H1 (cell line): ENCODE measurements around the gene FANCM. TPM values are rescaled to one million over a fixed set of nuclear protein-coding genes. Genes with fewer than 3 reads are reported as not detected.

Source experiments
- CTCF ChIA-PET: fragments of 300-600 bp; sonication (Branson Sonifier 250); formaldehyde crosslinking; loops from one replicate; lab custom pipeline; 2021; ENCODE audit not compliant: partially characterized antibody; lab: Charles Lee
- POLR2A ChIA-PET: fragments of 300-600 bp; sonication (Branson Sonifier 250); formaldehyde crosslinking; loops from one replicate; lab custom pipeline; 2021; ENCODE audit warnings: inconsistent platforms; ENCODE audit not compliant: partially characterized antibody; lab: Charles Lee
- DNase-seq, 2 experiments: peaks; one replicate each; pipeline versions ENCODE4 v3.0.0 to v3.0.0-alpha.2; 2010 to 2022; ENCODE audit warnings: low spot score in 2 of 2, low read depth in 1 of 2, mixed read lengths in 1 of 2
- FAIRE-seq: peaks from 2 replicates; lab custom pipeline; 2011; peaks lifted over from hg19 to GRCh38; lab: Jason Lieb, UNC
- H2AFZ ChIP-seq: 2 replicates; pipeline ENCODE4 v1.8.1; 2012; ENCODE audit warnings: low read length, inconsistent platforms
- H2AK5ac ChIP-seq: 2 replicates; pipeline ENCODE4 v1.6.1; 2013; ENCODE audit warnings: low read depth, low read length
- H2BK120ac ChIP-seq: replicated peaks from 2 replicates; pipeline ENCODE3; 2013; ENCODE audit warnings: low read depth, low read length, inconsistent platforms
- H2BK12ac ChIP-seq: 2 replicates; pipeline ENCODE4 v1.6.1; 2013; ENCODE audit warnings: low read depth, low read length
- H2BK15ac ChIP-seq: 2 replicates; pipeline ENCODE4 v1.6.1; 2013; ENCODE audit warnings: low read length
- H2BK20ac ChIP-seq: 2 replicates; pipeline ENCODE4 v1.6.1; 2013; ENCODE audit warnings: low read length
- H2BK5ac ChIP-seq: 2 replicates; pipeline ENCODE4 v1.6.1; 2013; ENCODE audit warnings: low read depth, low read length
- H3K14ac ChIP-seq: 2 replicates; pipeline ENCODE4 v1.6.1; 2013; ENCODE audit warnings: inconsistent platforms; ENCODE audit not compliant: insufficient read length
- H3K18ac ChIP-seq: 2 replicates; pipeline ENCODE4 v1.6.1; 2013; ENCODE audit warnings: low read length; ENCODE audit errors: extremely low read depth
- H3K23ac ChIP-seq: 2 replicates; pipeline ENCODE4 v1.6.1; 2013; ENCODE audit warnings: inconsistent platforms; ENCODE audit not compliant: insufficient read length
- H3K23me2 ChIP-seq: 2 replicates; pipeline ENCODE4 v1.6.1; 2013; ENCODE audit warnings: low read depth, low read length
- H3K27ac ChIP-seq: 2 replicates; pipeline ENCODE4 v1.6.1; 2011; ENCODE audit warnings: low read depth, low read length, inconsistent platforms
- H3K27me3 ChIP-seq, 4 experiments: replicated peaks in 1 of 4; 1 replicate in 1 of 4; 2 replicates in 3 of 4; pipeline versions ENCODE4 v1.6.1 to v1.8.1; 2011 to 2013; ENCODE audit warnings: low read length in 3 of 4, mild to moderate bottlenecking in 3 of 4, inconsistent platforms in 2 of 4, mixed read lengths in 2 of 4, moderate library complexity in 1 of 4; ENCODE audit not compliant: control insufficient read depth in 3 of 4, insufficient read depth in 3 of 4; ENCODE audit errors: extremely low read depth in 1 of 4
- H3K36me3 ChIP-seq, 4 experiments: 2 replicates each; pipeline versions ENCODE4 v1.6.1 to v1.8.1; 2011 to 2013; ENCODE audit warnings: mild to moderate bottlenecking in 4 of 4, low read length in 3 of 4, moderate library complexity in 2 of 4, control low read depth in 1 of 4, inconsistent platforms in 1 of 4; ENCODE audit not compliant: insufficient read depth in 4 of 4, control insufficient read depth in 2 of 4
- H3K4ac ChIP-seq: replicated peaks from 2 replicates; pipeline ENCODE3; 2013; ENCODE audit warnings: low read length, low read depth, mixed read lengths, inconsistent platforms; ENCODE audit not compliant: insufficient read length
- H3K4me1 ChIP-seq, 4 experiments: replicated peaks in 1 of 4; 1 replicate in 1 of 4; 2 replicates in 3 of 4; pipeline versions ENCODE4 v1.6.1 to v1.8.1; 2011 to 2013; ENCODE audit warnings: low read length in 3 of 4, inconsistent platforms in 2 of 4, mixed read lengths in 1 of 4; ENCODE audit not compliant: insufficient read depth in 4 of 4, control insufficient read depth in 3 of 4
- H3K4me2 ChIP-seq, 2 experiments: 2 replicates each; pipeline versions ENCODE4 v1.6.1 to v1.8.1; 2011 to 2013; ENCODE audit warnings: low read depth in 2 of 2, low read length in 2 of 2, control low read depth in 1 of 2, inconsistent platforms in 1 of 2, mild to moderate bottlenecking in 1 of 2; ENCODE audit not compliant: insufficient read depth in 1 of 2
- H3K4me3 ChIP-seq, 4 experiments: fragments of 200-600, 300-600 bp in 1 of 4; sonication (generic), shearing (Covaris generic), sonication (Bioruptor Twin) in 1 of 4; 2 replicates each; pipeline versions ENCODE4 v1.5.1 to v1.8.1; 2011 to 2016; ENCODE audit warnings: low read length in 4 of 4, low read depth in 3 of 4, control low read depth in 2 of 4, inconsistent platforms in 2 of 4, mild to moderate bottlenecking in 2 of 4, mixed read lengths in 1 of 4, moderate library complexity in 1 of 4; ENCODE audit not compliant: insufficient read depth in 2 of 4; ENCODE audit errors: extremely low read depth in 1 of 4
- H3K56ac ChIP-seq: replicated peaks from 2 replicates; pipeline ENCODE3; 2013; ENCODE audit warnings: low read depth, mild to moderate bottlenecking, mixed read lengths, low read length, inconsistent platforms; ENCODE audit not compliant: insufficient read length
- H3K79me1 ChIP-seq: 2 replicates; pipeline ENCODE4 v1.6.1; 2013; ENCODE audit warnings: low read depth, low read length, control low read depth
- H3K79me2 ChIP-seq, 2 experiments: 2 replicates each; pipeline versions ENCODE4 v1.6.1 to v1.8.1; 2012 to 2013; ENCODE audit warnings: low read length in 2 of 2, mild to moderate bottlenecking in 2 of 2, inconsistent platforms in 1 of 2; ENCODE audit not compliant: insufficient read depth in 2 of 2, control insufficient read depth in 1 of 2
- H3K9ac ChIP-seq, 4 experiments: replicated peaks in 1 of 4; 1 replicate in 1 of 4; 2 replicates in 3 of 4; pipeline versions ENCODE4 v1.6.1 to v1.8.1; 2011 to 2013; ENCODE audit warnings: low read depth in 3 of 4, low read length in 3 of 4, control low read depth in 2 of 4, mild to moderate bottlenecking in 2 of 4, moderate library complexity in 2 of 4, inconsistent platforms in 1 of 4; ENCODE audit errors: extremely low read depth in 1 of 4
- H3K9me3 ChIP-seq, 2 experiments: 2 replicates each; pipeline versions ENCODE4 v1.6.1 to v1.8.1; 2012 to 2013; ENCODE audit warnings: mild to moderate bottlenecking in 2 of 2, moderate library complexity in 2 of 2, control low read depth in 1 of 2, inconsistent platforms in 1 of 2, low read depth in 1 of 2, low read length in 1 of 2, mixed read lengths in 1 of 2; ENCODE audit not compliant: insufficient read depth in 2 of 2
- H4K20me1 ChIP-seq, 2 experiments: replicated peaks in 1 of 2; 2 replicates each; pipeline versions ENCODE3 to v1.8.1; 2011 to 2013; ENCODE audit warnings: inconsistent platforms in 2 of 2, low read length in 2 of 2, mild to moderate bottlenecking in 1 of 2; ENCODE audit not compliant: insufficient read depth in 2 of 2, control insufficient read depth in 1 of 2
- H4K5ac ChIP-seq: 2 replicates; pipeline ENCODE4 v1.6.1; 2013; ENCODE audit warnings: low read length, low read depth, mixed read lengths, inconsistent platforms; ENCODE audit not compliant: insufficient read length
- H4K8ac ChIP-seq: 2 replicates; pipeline ENCODE4 v1.8.0; 2013; ENCODE audit warnings: mild to moderate bottlenecking, moderate library complexity, low read length, inconsistent platforms; ENCODE audit not compliant: insufficient read depth; ENCODE audit errors: extremely low read depth
- H4K91ac ChIP-seq: replicated peaks from 2 replicates; pipeline ENCODE3; 2013; ENCODE audit warnings: low read length, mixed read lengths, inconsistent platforms; ENCODE audit not compliant: insufficient read length
- KDM1A ChIP-seq: fragments of 200-600, 300-600 bp; sonication (generic); IDR thresholded peaks from 2 replicates; pipeline ENCODE4 v1.7.1; 2016; ENCODE audit warnings: mild to moderate bottlenecking, low read length, borderline replicate concordance
- NRF1 ChIP-seq: IDR thresholded peaks from 2 replicates; pipeline ENCODE4 v1.6.1; 2011; ENCODE audit warnings: mild to moderate bottlenecking, low read depth, low read length, improper control_type of control experiment
- RNF2 ChIP-seq: fragments of 200-900, 300-1000 bp; sonication (generic); IDR thresholded peaks from 2 replicates; pipeline ENCODE4 v1.7.1; 2016; ENCODE audit warnings: borderline replicate concordance, low read depth, mild to moderate bottlenecking, antibody characterized with exemption, low read length; ENCODE audit not compliant: poor library complexity, severe bottlenecking; ENCODE audit errors: missing control alignments
- WGBS, 2 experiments: shearing (Covaris generic) in 1 of 2; methylation state at CpG; one replicate each; pipeline versions ENCODE4 v1.1.6 to v1.1.7; 2013 to 2015; ENCODE audit warnings: low lambda C conversion rate in 2 of 2, mixed read lengths in 2 of 2, inconsistent platforms in 1 of 2, low coverage in 1 of 2, missing lambda C conversion rate in 1 of 2; ENCODE audit not compliant: insufficient replicate concordance in 2 of 2, insufficient coverage in 1 of 2, insufficient read length in 1 of 2; ENCODE audit errors: extremely low coverage in 1 of 2, missing lambda C conversion rate in 1 of 2; 5-methylcytosine and 5-hydroxymethylcytosine counted together
- polyA plus RNA-seq, 7 experiments: library from polyadenylated mRNA; depleted of rRNA in 3 of 7; stranded (reverse) in 5 of 7; unstranded in 2 of 7; fragments of >200 nt in 5 of 7; fragments of 200-250 nt in 2 of 7; gene quantifications; 1 replicate in 5 of 7; 2 replicates in 1 of 7; 4 replicates in 1 of 7; pipeline versions ENCODE4 v1.2.1 to v1.2.3, GENCODE V29; 2011 to 2013; ENCODE audit warnings: missing spikeins in 2 of 7, mixed read lengths in 2 of 7
- total RNA-seq: library from RNA; stranded (reverse); fragmentation: NEBNext Ultra II Directional; extraction: Animal tissue kit (Norgen Biotek cat#: 25700); gene quantifications from 2 replicates; pipeline ENCODE4 v1.2.1, GENCODE V29; 2021
- TF ChIP-seq, protein P1 (sequence below), 3 experiments: IDR thresholded peaks; 1 replicate in 2 of 3; 2 replicates in 1 of 3; pipeline versions ENCODE4 v1.5.1 to v1.6.1; 2011; ENCODE audit warnings: low read length in 3 of 3, mild to moderate bottlenecking in 3 of 3, inconsistent platforms in 2 of 3, low read depth in 1 of 3, moderate library complexity in 1 of 3; ENCODE audit not compliant: insufficient read depth in 1 of 3; ENCODE audit errors: control extremely low read depth in 1 of 3

The FANCM gene
- total and polyA plus RNA-seq, 2 of the 8 experiments (the other 6 are each of a cell fraction or from before 2014, with no cell fraction given) = 3.2 to 10.5 TPM

DNA sequence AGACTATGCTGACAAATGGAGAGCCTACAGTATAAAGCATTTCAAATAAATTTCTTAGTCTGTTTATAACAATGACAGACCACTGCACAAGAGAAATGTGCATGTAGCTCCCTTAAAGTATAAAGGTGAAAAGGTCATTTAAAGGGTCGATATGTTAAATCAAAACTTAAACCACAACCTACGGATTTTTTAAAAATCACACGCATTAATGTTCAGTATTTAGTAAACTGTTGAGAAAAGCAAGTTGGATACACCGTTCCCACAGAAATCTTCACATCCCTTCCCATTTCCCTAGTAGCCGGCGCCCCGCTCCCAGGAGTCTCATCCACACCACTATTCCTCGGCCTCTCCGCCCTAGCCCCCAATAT is 2.1 kb upstream of the FANCM start:
- H2BK120ac ChIP-seq = no peak overlapping the region
- H3K4me2 ChIP-seq = peak overlapping the region; percentile 61 to 63
- peak overlapping the region; percentile 99; the same call in 1 of the 2 replicates for H2BK5ac ChIP-seq
- DNase-seq (no peak), FAIRE-seq (no peak)
- H3K27me3 ChIP-seq = no peaks in the 10 kb centered on the region
- peak overlapping the region; percentile 97 for H3K27ac ChIP-seq
- WGBS, 2 experiments = 2% methylated on average over 9 of the region's 9 CpGs; no CpG with 5 or more reads in 1 of the 2 experiments
- H3K56ac ChIP-seq = no peak overlapping the region
- no peak overlapping the region for H3K23ac ChIP-seq
- H3K9me3 ChIP-seq = no peaks in the 10 kb centered on the region
- peaks cover 4 to 74% of the 10 kb centered on the region in 2 experiments; a peak in 3 of 4 replicates for H3K79me2 ChIP-seq
- peaks cover 5% of the 10 kb centered on the region for H3K23me2 ChIP-seq
- H3K9ac ChIP-seq = peak overlapping the region; percentile 94 to 99 (median 98)
- no peak overlapping the region for H2BK12ac ChIP-seq
- CTCF ChIA-PET = interaction anchor here (0.9 to 1.8 kb wide), 3 partner anchors 28 to 219 kb away, joined by 3 to 7 read pairs (median 5); no protein-coding TSS in a partner anchor
- no peak overlapping the region for H2BK20ac ChIP-seq
- no peak overlapping the region for H2AK5ac ChIP-seq
- no peak overlapping the region for H3K14ac ChIP-seq
- no peak overlapping the region for H2BK15ac ChIP-seq
- H4K20me1 ChIP-seq = peaks cover 0 to 4% of the 10 kb centered on the region in 2 experiments
- H2AFZ ChIP-seq = 0 out of 2 replicates have a peak overlapping the region, but pooled peaks have one; percentile 3
- peaks cover 0 to 3% (median 0%) of the 10 kb centered on the region in 4 experiments; a peak in 3 of 7 replicates for H3K4me1 ChIP-seq
- H3K4ac ChIP-seq = no peak overlapping the region
- H4K8ac ChIP-seq = peak overlapping the region; percentile 95; the same call in 1 of the 2 replicates
- H3K36me3 ChIP-seq = peaks cover 3 to 20% (median 9%) of the 10 kb centered on the region in 4 experiments; a peak in 6 of 8 replicates
- no peaks in the 10 kb centered on the region for H3K79me1 ChIP-seq
- H3K18ac ChIP-seq = no peak overlapping the region
- no peak for TF ChIP-seq NRF1
- TF ChIP-seq, protein P1, sequence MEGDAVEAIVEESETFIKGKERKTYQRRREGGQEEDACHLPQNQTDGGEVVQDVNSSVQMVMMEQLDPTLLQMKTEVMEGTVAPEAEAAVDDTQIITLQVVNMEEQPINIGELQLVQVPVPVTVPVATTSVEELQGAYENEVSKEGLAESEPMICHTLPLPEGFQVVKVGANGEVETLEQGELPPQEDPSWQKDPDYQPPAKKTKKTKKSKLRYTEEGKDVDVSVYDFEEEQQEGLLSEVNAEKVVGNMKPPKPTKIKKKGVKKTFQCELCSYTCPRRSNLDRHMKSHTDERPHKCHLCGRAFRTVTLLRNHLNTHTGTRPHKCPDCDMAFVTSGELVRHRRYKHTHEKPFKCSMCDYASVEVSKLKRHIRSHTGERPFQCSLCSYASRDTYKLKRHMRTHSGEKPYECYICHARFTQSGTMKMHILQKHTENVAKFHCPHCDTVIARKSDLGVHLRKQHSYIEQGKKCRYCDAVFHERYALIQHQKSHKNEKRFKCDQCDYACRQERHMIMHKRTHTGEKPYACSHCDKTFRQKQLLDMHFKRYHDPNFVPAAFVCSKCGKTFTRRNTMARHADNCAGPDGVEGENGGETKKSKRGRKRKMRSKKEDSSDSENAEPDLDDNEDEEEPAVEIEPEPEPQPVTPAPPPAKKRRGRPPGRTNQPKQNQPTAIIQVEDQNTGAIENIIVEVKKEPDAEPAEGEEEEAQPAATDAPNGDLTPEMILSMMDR (IDR thresholded peaks at IDR 0.05; ENCODE audit: control extremely low read depth in 1 of 3, insufficient read depth in 1 of 3, low read depth in 1 of 3, low read length in 3 of 3) = no peak
- no peak for TF ChIP-seq RNF2
- no peak for TF ChIP-seq KDM1A
- peak overlapping the region; percentile 84 to 94 (median 91) for H3K4me3 ChIP-seq
- POLR2A ChIA-PET = interaction anchor here (0.6 to 2.1 kb wide), 12 partner anchors 14 to 173 kb away, joined by 3 to 10 read pairs (median 3); partner anchors contain the start of genes KLHL28, MIS18BP1 and TOGARAM1
- H4K91ac ChIP-seq = no peak overlapping the region
- H4K5ac ChIP-seq = peak overlapping the region; percentile 98
